Measurements from ENCODE around the gene PLEKHA7.
A peak's percentile ranks its signal among the peaks of the same experiment; 100 is the strongest.

The PLEKHA7 gene

DNA sequence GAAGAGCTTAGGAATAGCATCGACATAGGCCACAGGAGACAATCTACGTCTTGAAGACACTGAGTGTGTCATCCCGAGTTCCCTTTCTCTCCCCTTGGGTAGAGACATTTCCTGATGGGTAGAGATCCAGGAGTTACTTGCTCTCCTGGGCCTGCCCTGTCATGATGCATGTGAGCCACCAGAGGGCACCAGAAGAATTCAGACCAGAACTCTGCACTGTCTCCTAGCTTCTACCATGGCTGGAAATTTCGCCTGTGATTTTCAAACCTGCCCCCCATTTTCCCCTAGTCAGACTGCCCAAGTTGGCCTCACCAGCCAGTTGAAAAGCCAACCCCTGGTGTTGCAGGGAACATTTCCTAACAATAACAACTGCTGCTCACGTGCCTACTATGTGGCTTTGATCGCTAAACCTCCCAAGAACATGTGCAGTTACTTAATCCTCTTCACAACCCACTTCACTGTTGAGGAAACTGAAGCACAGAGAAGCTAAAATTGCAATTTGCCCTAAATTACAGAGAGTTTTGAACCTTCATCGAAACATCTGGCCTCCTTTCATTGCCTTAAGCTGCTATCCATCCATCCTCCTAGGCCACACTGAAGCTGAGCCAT is 228.6 kb downstream of the PLEKHA7 start:
- DNase-seq = peak; percentile 50
- Histone ChIP-seq H3K4me1 (no peaks in the 10 kb centered on the region), H3K36me3 (no peaks in the 10 kb centered on the region), H3K9me3 (no peaks in the 10 kb centered on the region), H3K4me3 (ENCODE audit: low read depth, low read length) (no peak overlapping the region), H3K27me3 (no peaks in the 10 kb centered on the region)
- TF ChIP-seq, protein P1, sequence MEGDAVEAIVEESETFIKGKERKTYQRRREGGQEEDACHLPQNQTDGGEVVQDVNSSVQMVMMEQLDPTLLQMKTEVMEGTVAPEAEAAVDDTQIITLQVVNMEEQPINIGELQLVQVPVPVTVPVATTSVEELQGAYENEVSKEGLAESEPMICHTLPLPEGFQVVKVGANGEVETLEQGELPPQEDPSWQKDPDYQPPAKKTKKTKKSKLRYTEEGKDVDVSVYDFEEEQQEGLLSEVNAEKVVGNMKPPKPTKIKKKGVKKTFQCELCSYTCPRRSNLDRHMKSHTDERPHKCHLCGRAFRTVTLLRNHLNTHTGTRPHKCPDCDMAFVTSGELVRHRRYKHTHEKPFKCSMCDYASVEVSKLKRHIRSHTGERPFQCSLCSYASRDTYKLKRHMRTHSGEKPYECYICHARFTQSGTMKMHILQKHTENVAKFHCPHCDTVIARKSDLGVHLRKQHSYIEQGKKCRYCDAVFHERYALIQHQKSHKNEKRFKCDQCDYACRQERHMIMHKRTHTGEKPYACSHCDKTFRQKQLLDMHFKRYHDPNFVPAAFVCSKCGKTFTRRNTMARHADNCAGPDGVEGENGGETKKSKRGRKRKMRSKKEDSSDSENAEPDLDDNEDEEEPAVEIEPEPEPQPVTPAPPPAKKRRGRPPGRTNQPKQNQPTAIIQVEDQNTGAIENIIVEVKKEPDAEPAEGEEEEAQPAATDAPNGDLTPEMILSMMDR (IDR thresholded peaks at IDR 0.05; ENCODE audit: low read depth, low read length) = peak; percentile 77

GRCh38 chr11:16784666-16785065 is 229.5 kb downstream of the PLEKHA7 start:
- DNase-seq = no peak
- Histone ChIP-seq H3K9me3 (no peaks in the 10 kb centered on the region), H3K4me1 (no peaks in the 10 kb centered on the region), H3K27me3 (no peaks in the 10 kb centered on the region), H3K36me3 (no peaks in the 10 kb centered on the region), H3K4me3 (ENCODE audit: low read depth, low read length) (no peak overlapping the region)
- TF ChIP-seq, protein P1 (IDR thresholded peaks at IDR 0.05; ENCODE audit: low read depth, low read length) = no peak

DNA sequence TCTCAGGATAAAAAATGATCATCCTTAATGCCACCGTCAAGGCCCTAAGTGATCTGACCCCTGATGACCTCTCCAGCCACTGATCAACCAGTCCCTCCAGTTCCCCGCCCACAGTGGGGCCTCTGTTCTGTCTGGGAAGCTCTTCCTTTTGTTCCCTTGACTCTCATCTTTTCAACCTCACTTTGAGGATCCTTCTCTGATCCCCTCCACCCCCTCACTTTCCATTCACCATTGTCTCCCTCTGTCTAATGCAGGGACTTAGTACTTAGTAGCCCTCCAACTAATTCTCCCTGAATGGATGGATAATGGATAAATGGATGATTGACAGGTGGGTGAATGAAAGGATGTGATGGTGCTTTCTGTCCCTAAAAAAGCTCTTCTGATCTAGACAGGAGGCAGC is 230.1 kb downstream of the PLEKHA7 start:
- Histone ChIP-seq H3K4me3 (ENCODE audit: low read depth, low read length) (no peak overlapping the region), H3K4me1 (no peaks in the 10 kb centered on the region), H3K36me3 (no peaks in the 10 kb centered on the region), H3K27me3 (no peaks in the 10 kb centered on the region), H3K9me3 (no peaks in the 10 kb centered on the region)
- DNase-seq = no peak
- TF ChIP-seq, protein P1 (IDR thresholded peaks at IDR 0.05; ENCODE audit: low read depth, low read length) = no peak

- H3K4me1 ChIP-seq = no peaks in the 10 kb centered on the region
- DNase-seq = no peak
- H3K9me3 ChIP-seq = no peaks in the 10 kb centered on the region
- no peak overlapping the region for H3K4me3 ChIP-seq (ENCODE audit: low read depth, low read length)
- TF ChIP-seq, protein P1 (IDR thresholded peaks at IDR 0.05; ENCODE audit: low read depth, low read length) = no peak
- H3K27me3 ChIP-seq = no peaks in the 10 kb centered on the region
- no peaks in the 10 kb centered on the region for H3K36me3 ChIP-seq
These were observed 230.9 kb downstream of the PLEKHA7 start for GRCh38 chr11:16783321-16783801.

GRCh38 chr11:16781936-16782919 is 232.0 kb downstream of the PLEKHA7 start:
- no peak for DNase-seq
- TF ChIP-seq, protein P1 (IDR thresholded peaks at IDR 0.05; ENCODE audit: low read depth, low read length) = no peak
- Histone ChIP-seq H3K9me3 (no peaks in the 10 kb centered on the region), H3K36me3 (no peaks in the 10 kb centered on the region), H3K4me1 (no peaks in the 10 kb centered on the region), H3K4me3 (ENCODE audit: low read depth, low read length) (no peak overlapping the region), H3K27me3 (no peaks in the 10 kb centered on the region)

All from BE2C (cell line).